CD4-positive, alpha-beta T cell treated with Interleukin-2 at 100 ng/mL for 4 hours (primary cell): ENCODE measurements around the gene ERCC1.
"Not testable (repeated sequence)": the region's sequence is repeated elsewhere in the genome, so short reads cannot be mapped to it uniquely, and the experiment has no call there.

ENCODE experiments used
- DNase-seq: peaks from one replicate; pipeline ENCODE4 v3.0.0-alpha.2; 2020; ENCODE audit warnings: low spot score

The ERCC1 gene

GRCh38 chr19:45429896-45430295 is 6.2 kb upstream of the ERCC1 start:
- DNase-seq, result not testable (repeated sequence)

- no peak for DNase-seq
Measured at GRCh38 chr19:45428384-45429231, 4.9 kb upstream of the ERCC1 start.

DNA sequence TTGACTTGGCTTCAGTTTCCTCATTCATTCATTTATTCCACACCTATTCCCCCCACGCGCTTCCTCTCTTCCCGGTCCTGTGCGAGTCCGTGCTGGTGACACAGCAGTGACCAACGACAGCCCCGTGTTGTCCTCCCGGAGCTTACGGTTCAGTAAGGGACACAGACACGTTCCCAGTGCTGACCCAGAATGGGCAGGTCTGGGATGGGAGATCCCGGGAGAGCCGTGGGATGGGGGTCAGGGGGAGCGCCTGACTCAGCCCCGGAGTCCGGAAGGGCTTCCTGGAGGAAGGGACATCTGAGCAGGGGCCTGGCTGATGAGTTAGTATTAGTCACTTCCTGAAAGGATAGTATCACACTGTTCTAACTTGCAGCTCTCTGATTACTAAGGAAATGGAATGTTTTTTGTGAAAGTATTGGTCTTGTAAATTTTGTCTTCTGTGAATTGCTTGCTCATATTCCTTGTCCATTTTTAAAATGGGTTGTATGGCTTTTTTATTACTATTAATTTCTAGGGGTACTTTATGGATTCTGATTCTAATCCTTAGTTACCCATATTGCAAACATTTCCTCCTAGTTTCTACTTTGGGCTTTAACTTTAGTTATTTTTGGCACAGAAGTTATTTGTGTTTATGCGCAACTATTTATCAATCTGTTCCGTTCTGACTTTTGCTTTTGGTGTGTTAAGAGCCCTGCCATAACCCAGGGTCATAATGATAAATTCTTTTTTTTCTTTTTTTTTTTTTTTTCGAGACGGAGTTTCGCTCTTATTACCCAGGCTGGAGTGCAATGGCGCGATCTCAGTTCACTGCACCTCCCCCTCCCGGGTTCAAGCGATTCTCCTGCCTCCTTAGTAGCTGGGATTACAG is 708 bp upstream of the ERCC1 start:
- DNase-seq, result peak; percentile 43

GRCh38 chr19:45423033-45423588 is 606 bp downstream of the ERCC1 start:
- peak; percentile 85 for DNase-seq

GRCh38 chr19:45421947-45422498 is 1.7 kb downstream of the ERCC1 start:
- no peak for DNase-seq

DNA sequence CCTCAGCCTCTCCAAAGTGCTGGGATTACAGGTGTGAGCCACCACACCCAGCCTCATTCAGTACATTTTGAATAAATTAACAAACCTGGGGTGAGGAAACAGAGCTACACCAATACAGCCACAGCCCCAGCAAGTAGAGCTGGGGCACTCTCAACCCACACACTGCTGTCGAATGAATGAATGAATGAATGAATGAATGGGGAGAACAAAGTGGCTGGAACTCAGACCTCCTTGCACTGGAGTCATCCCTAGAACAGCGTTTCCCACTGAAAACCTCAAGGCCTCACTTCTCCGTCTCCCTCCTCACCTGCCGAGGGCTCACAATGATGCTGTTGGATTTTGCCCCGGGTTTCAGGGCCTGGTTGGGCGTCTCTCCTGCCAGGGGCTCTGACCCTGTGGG is 2.8 kb downstream of the ERCC1 start:
- no peak for DNase-seq

DNA sequence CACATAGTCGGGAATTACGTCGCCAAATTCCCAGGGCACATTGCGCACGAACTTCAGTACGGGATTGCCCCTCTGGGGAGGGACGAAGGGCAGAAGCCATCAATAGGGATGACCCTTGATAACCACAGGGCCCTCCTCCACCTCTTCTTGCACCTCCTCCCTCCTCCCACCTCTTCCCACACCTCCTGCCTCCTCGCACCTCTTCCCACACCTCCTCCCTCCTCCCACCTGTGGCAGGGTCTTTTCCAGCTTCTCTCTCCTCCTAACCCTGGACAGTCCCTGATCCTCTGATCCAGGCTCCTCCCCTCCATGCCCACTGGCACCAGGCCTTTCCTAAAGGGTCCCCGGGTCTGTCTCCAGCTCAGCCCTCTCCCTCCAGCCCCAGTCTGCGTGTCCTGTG is 3.4 kb downstream of the ERCC1 start:
- DNase-seq, result no peak

DNA sequence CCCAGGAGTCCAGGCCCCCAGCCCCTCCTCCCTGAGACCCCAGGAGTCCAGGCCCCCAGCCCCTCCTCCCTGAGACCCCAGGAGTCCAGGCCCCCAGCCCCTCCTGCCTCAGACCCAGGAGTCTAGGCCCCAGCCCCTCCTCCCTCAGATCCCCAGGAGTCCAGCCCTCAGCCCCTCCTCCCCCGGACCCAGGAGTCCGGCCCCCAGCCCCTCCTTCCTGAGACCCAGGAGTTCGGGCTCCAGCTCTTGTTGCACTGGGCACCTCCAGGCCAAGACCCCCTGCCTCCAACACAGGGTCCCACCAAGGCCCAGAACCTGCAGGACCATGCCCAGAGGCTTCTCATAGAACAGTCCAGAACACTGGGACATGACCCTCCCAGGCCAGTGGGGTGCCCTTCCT is 3.8 kb downstream of the ERCC1 start:
- no peak for DNase-seq

GRCh38 chr19:45419396-45419795 is 4.3 kb downstream of the ERCC1 start:
- DNase-seq, result no peak

GRCh38 chr19:45418802-45419201 is 4.9 kb downstream of the ERCC1 start:
- no peak for DNase-seq

- no peak for DNase-seq
Measured at GRCh38 chr19:45417151-45417550, 6.6 kb downstream of the ERCC1 start.

- DNase-seq, result no peak
Measured at GRCh38 chr19:45414468-45414867, 9.2 kb downstream of the ERCC1 start.

GRCh38 chr19:45413497-45413896 is 10.2 kb downstream of the ERCC1 start:
- no peak for DNase-seq

GRCh38 chr19:45410330-45410729 is 13.4 kb downstream of the ERCC1 start:
- DNase-seq, result not testable (repeated sequence)

- no peak for DNase-seq
Measured at GRCh38 chr19:45409557-45409920, 14.2 kb downstream of the ERCC1 start.

DNA sequence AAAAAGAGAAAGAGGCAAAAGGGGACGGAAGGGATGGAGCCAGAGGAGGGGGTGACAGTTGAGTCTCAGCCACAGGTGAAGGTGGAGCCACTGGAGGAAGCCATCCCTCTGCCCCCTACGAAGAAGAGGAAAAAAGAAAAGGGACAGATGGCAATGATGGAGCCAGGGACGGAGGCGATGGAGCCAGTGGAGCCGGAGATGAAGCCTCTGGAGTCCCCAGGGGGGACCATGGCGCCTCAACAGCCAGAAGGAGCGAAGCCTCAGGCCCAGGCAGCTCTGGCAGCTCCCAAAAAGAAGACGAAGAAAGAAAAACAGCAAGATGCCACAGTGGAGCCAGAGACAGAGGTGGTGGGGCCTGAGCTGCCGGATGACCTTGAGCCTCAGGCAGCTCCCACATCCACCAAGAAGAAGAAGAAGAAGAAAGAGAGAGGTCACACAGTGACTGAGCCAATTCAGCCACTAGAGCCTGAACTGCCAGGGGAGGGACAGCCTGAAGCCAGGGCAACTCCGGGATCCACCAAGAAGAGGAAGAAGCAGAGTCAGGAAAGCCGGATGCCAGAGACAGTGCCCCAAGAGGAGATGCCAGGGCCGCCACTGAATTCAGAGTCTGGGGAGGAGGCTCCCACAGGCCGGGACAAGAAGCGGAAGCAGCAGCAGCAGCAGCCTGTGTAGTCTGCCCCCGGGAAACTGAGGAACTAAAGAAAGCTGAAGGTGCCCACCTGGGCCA is 14.7 kb downstream of the ERCC1 start:
- no peak for DNase-seq

DNA sequence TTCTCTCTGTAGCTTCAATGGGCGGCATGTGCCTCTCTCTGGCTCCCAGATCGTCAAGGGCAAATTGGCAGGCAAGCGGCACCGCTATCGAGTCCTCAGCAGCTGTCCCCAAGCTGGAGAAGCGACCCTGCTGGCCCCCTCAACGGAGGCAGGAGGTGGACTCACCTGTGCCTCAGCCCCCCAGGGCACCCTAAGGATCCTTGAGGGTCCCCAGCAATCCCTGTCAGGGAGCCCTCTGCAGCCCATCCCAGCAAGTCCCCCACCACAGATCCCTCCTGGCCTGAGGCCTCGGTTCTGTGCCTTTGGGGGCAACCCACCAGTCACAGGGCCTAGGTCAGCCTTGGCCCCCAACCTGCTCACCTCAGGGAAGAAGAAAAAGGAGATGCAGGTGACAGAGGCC is 15.6 kb downstream of the ERCC1 start:
- DNase-seq, result no peak

DNA sequence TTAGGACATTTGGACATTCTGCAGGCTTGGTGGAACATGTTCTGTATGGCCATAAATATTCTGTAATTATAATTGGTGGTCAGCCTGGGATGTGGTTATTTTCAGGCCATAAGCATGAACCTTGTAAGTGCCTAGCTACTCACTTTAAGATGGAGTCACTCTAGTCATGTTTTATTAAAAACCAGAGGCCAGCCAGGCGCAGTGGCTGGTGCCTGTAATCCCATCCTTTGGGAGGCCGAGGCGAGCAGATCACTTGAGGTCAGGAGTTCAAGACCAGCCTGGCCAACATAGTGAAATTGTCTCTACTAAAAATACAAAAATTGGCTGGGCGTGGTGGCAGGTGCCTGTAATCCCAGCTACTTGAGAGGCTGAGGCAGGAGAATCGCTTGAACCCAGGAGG is 16.1 kb downstream of the ERCC1 start:
- DNase-seq, result not testable (repeated sequence)

DNA sequence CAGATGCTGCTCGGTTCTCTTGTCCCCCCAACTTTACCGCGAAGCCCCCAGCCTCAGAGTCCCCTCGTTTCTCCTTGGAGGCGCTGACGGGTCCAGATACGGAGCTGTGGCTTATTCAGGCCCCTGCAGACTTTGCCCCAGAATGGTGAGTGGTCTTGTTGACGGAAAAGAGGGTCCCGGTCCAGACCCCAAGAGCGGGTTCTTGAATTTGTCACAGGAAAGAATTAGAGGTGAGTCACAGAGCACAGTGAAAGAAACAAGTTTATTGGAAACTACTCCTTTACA is 16.7 kb downstream of the ERCC1 start:
- DNase-seq, result no peak

DNA sequence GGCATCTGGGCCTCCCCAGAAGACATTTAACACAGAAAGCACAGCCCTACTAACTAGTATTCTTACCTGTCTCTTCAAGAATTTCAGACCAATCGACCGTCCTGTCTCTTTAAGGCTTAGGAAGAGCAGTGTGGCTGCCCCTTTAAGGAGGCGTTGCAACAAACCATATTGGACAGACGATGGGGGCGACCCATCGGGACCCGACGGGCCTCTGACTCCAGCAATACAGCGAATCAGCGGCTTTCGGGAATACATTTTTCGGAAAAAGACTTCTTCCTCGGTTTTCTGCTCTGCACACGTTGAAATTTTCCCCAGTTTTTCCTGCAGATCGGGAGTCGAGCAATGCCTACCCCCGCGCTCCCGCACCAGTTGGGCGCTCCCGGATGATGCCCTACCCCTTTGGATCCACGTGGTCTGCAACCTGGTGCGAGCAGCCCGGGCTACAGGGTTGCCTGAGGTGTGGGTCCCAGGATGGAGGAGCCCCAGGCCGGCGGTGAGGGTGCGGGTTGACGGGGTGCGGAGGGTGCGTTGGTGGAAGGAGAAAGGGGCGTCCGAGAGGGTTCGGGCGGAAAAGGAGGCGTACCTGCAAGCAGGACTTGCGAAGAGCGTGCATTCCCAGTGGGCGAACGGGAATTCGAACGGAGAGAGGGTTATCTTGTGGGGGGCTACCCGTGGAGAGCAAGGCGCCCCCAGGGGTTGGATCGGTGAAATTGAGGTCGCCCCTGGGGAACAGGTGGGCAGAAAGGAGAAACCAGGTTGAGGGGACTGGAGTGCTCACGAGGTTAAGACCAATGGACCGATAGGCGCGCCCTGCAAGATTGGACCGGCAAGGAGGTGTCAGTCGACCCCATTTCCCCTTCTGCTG is 17.3 kb downstream of the ERCC1 start, which contains the start of gene POLR1G:
Gene POLR1G (plus strand): TSS at position 419 of the 865 bp plus-strand sequence. CDS start 53 bp downstream, at position 472.
- DNase-seq, result peak; percentile 78
